Endodermal cell (in vitro differentiated cells): ENCODE data around the gene BBX. TPM values are rescaled to one million over a fixed set of nuclear protein-coding genes. Genes with fewer than 3 reads are reported as not detected.
"Not testable (repeated sequence)": the region's sequence is repeated elsewhere in the genome, so short reads cannot be mapped to it uniquely, and the experiment has no call there.

Source experiments
- DNase-seq: peaks from one replicate; pipeline ENCODE4 v3.0.0-alpha.2; 2017
- H3K27ac ChIP-seq: 2 replicates; pipeline ENCODE4 v1.5.1; 2013; ENCODE audit warnings: mild to moderate bottlenecking, low read depth, low read length, moderate library complexity
- H3K27me3 ChIP-seq: 2 replicates; pipeline ENCODE4 v1.6.1; 2013; ENCODE audit warnings: mild to moderate bottlenecking, low read length, moderate library complexity; ENCODE audit not compliant: insufficient read depth, control insufficient read depth, poor library complexity, severe bottlenecking
- H3K36me3 ChIP-seq: 2 replicates; pipeline ENCODE4 v1.7.0; 2013; ENCODE audit warnings: mild to moderate bottlenecking, low read length, moderate library complexity; ENCODE audit not compliant: control insufficient read depth, insufficient read depth
- H3K4me1 ChIP-seq: one replicate; pipeline ENCODE4 v1.7.0; 2013; ENCODE audit warnings: low read length; ENCODE audit not compliant: control insufficient read depth, insufficient read depth
- H3K4me3 ChIP-seq: 2 replicates; pipeline ENCODE4 v1.5.1; 2013; ENCODE audit warnings: mild to moderate bottlenecking, low read length, moderate library complexity
- H3K9ac ChIP-seq: 2 replicates; pipeline ENCODE4 v1.6.1; 2013; ENCODE audit warnings: mild to moderate bottlenecking, low read length, moderate library complexity; ENCODE audit not compliant: poor library complexity, severe bottlenecking; ENCODE audit errors: extremely low read depth
- H3K9me3 ChIP-seq: 2 replicates; pipeline ENCODE4 v1.6.1; 2013; ENCODE audit warnings: mild to moderate bottlenecking, low read length, moderate library complexity; ENCODE audit not compliant: control insufficient read depth
- H3K27ac Mint-ChIP-seq: 2 replicates; pipeline ENCODE4 v1.8.0; 2020; ENCODE audit warnings: mixed read lengths
- H3K27me3 Mint-ChIP-seq: 2 replicates; pipeline ENCODE4 v1.8.0; 2021; ENCODE audit warnings: mild to moderate bottlenecking, mixed read lengths; ENCODE audit not compliant: insufficient read depth
- H3K36me3 Mint-ChIP-seq: 2 replicates; pipeline ENCODE4 v1.8.0; 2020; ENCODE audit warnings: low read depth, mixed read lengths
- H3K4me1 Mint-ChIP-seq: 2 replicates; pipeline ENCODE4 v1.8.0; 2020; ENCODE audit warnings: mixed read lengths
- H3K4me3 Mint-ChIP-seq: 2 replicates; pipeline ENCODE4 v1.8.0; 2020; ENCODE audit warnings: mild to moderate bottlenecking, moderate library complexity, mixed read lengths
- H3K9me3 Mint-ChIP-seq: 2 replicates; pipeline ENCODE4 v1.8.0; 2020; ENCODE audit warnings: mild to moderate bottlenecking, mixed read lengths
- WGBS, 2 experiments: methylation state at CpG; one replicate each; pipeline versions ENCODE4 v1.1.5 to v1.1.7; 2013; ENCODE audit warnings: missing lambda C conversion rate in 2 of 2, mixed read lengths in 1 of 2; ENCODE audit not compliant: insufficient coverage in 1 of 2, insufficient read length in 1 of 2; 5-methylcytosine and 5-hydroxymethylcytosine counted together
- total RNA-seq, 2 donors: library from RNA; stranded (reverse); fragmentation: NEBNext Ultra II Directional in 1 of 2; extraction: Animal tissue kit (Norgen Biotek cat#: 25700) in 1 of 2; gene quantifications; 2 replicates in 1 of 2; 3 replicates in 1 of 2; pipeline ENCODE4 v1.2.1, GENCODE V29; 2021
- TF ChIP-seq, protein P1 (sequence below): fragments of 200-600 bp; sonication (generic); conservative IDR thresholded peaks from 2 replicates; pipeline ENCODE4 v1.5.0; 2021; ENCODE audit warnings: antibody characterized with exemption, mild to moderate bottlenecking

BBX gene
- total RNA-seq, 2 donors from 2014 or later = 34.2 to 41.2 TPM

DNA sequence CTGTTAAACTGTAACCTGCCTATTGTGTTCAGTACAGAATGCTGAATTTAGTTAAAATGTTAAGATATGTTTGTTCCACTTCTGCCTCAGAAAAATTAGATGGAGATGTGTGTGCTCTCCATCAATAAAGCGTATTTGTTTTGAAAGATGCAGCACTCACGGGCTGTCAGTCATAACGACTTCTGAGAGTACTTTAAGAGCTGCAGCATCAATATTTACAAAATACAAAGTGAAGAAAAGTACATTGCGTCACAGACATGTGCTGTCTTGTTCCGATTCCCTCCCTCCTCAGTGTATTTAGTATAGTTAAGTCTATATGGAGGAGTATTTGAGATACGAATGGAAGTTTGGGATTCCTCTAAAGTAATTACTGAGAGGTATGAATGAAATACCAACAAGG lies 166.6 kb downstream of the BBX start:
- no peak for DNase-seq
- H3K4me1 Mint-ChIP-seq = peaks cover 15% of the 10 kb centered on the region
- Histone ChIP-seq H3K27me3 (no peaks in the 10 kb centered on the region), H3K27ac (no peak overlapping the region), H3K4me1 (peaks cover 9% of the 10 kb centered on the region), H3K36me3 (no peaks in the 10 kb centered on the region), H3K9ac (no peak overlapping the region), H3K4me3 (no peak overlapping the region), H3K9me3 (no peaks in the 10 kb centered on the region)
- no peak overlapping the region for H3K4me3 Mint-ChIP-seq
- H3K27me3 Mint-ChIP-seq = no peaks in the 10 kb centered on the region
- H3K27ac Mint-ChIP-seq = no peak overlapping the region
- H3K36me3 Mint-ChIP-seq = peaks cover 3% of the 10 kb centered on the region
- TF ChIP-seq, protein P1, sequence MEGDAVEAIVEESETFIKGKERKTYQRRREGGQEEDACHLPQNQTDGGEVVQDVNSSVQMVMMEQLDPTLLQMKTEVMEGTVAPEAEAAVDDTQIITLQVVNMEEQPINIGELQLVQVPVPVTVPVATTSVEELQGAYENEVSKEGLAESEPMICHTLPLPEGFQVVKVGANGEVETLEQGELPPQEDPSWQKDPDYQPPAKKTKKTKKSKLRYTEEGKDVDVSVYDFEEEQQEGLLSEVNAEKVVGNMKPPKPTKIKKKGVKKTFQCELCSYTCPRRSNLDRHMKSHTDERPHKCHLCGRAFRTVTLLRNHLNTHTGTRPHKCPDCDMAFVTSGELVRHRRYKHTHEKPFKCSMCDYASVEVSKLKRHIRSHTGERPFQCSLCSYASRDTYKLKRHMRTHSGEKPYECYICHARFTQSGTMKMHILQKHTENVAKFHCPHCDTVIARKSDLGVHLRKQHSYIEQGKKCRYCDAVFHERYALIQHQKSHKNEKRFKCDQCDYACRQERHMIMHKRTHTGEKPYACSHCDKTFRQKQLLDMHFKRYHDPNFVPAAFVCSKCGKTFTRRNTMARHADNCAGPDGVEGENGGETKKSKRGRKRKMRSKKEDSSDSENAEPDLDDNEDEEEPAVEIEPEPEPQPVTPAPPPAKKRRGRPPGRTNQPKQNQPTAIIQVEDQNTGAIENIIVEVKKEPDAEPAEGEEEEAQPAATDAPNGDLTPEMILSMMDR = no peak
- WGBS, 2 experiments = 89 to 90% methylated on average over 2 to 5 of the region's 6 CpGs
- peaks cover 4% of the 10 kb centered on the region for H3K9me3 Mint-ChIP-seq

DNA sequence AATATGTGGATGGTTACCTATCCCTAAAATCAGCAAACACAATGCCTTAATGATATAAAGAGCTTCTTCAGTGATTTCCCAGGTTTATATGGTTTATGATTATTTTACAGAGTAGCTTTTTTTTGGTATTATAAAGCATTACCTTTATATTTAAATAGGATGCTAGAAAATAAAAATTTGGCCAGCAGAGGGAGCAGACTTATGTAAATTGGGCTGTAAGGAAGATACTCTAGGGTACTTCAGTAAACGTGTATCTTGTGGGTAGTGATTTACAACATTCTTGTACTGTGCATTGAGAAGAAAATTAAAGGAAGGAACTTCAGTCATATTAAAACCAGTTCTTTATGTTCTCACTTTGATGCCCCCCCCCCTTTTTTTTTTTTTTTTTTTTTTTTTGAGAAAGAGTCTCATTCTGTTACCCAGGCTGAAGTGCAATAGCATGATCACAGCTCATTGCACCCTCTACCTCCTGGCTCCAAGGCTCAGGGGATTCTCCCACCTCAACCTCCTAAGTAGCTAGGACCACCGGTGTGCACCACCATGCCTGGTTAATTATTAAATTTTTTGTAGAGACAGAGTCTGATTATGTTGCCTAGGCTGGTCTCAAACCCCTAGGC lies 167.9 kb downstream of the BBX start:
- Mint-ChIP-seq H3K27me3 (no peaks in the 10 kb centered on the region), H3K9me3 (peaks cover 4% of the 10 kb centered on the region), H3K4me3 (no peak overlapping the region), H3K4me1 (peaks cover 2% of the 10 kb centered on the region), H3K27ac (no peak overlapping the region), H3K36me3 (peaks cover 3% of the 10 kb centered on the region)
- H3K27ac ChIP-seq = no peak overlapping the region
- no peak overlapping the region for H3K9ac ChIP-seq
- no peaks in the 10 kb centered on the region for H3K9me3 ChIP-seq
- H3K27me3 ChIP-seq = no peaks in the 10 kb centered on the region
- DNase-seq = no peak
- H3K4me3 ChIP-seq = no peak overlapping the region
- no peaks in the 10 kb centered on the region for H3K36me3 ChIP-seq
- TF ChIP-seq, protein P1 = peak; percentile 80
- WGBS, 2 experiments = 91% methylated on average over 2 of the region's 2 CpGs; no CpG with 5 or more reads in 1 of the 2 experiments
- H3K4me1 ChIP-seq = no peaks in the 10 kb centered on the region

DNA sequence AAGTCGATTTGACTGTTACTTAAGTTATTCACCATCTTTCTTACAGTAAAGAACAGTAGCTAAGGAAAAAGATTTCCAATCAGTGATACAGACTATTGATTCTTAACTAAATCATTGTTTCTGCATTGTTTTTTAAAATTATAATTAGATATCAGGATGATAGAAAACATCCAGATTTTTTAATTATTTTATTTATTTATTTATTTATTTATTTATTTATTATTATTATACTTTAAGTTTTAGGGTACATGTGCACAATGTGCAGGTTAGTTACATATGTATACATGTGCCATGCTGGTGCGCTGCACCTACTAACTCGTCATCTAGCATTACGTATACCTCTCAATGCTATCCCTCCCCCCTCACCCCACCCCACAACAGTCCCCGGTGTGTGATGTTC lies 169.2 kb downstream of the BBX start:
- peaks cover 13% of the 10 kb centered on the region for H3K9me3 Mint-ChIP-seq
- not testable (repeated sequence) for H3K27me3 Mint-ChIP-seq, H3K27ac ChIP-seq, H3K4me1 ChIP-seq, H3K27me3 ChIP-seq, H3K9ac ChIP-seq, H3K4me1 Mint-ChIP-seq, H3K36me3 ChIP-seq, H3K27ac Mint-ChIP-seq, H3K9me3 ChIP-seq, DNase-seq, H3K4me3 ChIP-seq, H3K36me3 Mint-ChIP-seq, H3K4me3 Mint-ChIP-seq
- 96 to 100% methylated on average over 1 to 4 of the region's 5 CpGs for WGBS, 2 experiments

DNA sequence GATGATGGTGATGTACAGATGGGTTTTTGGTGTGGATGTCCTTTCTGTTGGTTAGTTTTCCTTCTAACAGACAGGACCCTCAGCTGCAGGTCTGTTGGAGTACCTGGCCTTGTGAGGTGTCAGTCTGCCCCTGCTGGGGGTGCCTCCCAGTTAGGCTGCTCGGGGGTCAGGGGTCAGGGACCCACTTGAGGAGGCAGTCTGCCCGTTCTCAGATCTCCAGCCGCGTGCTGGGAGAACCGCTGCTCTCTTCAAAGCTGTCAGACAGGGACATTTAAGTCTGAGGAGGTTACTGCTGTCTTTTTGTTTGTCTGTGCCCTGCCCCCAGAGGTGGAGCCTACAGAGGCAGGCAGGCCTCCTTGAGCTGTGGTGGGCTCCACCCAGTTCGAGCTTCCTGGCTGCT lies 174.6 kb downstream of the BBX start:
- Mint-ChIP-seq H3K4me3 (peak overlapping the region; percentile 61), H3K9me3 (peaks cover 16% of the 10 kb centered on the region)
- not testable (repeated sequence) for H3K27ac ChIP-seq, H3K9me3 ChIP-seq, H3K4me1 ChIP-seq, H3K4me1 Mint-ChIP-seq, H3K27me3 Mint-ChIP-seq, H3K27ac Mint-ChIP-seq, H3K9ac ChIP-seq, H3K4me3 ChIP-seq, DNase-seq, H3K27me3 ChIP-seq, H3K36me3 ChIP-seq, H3K36me3 Mint-ChIP-seq
- WGBS, 2 experiments = 33% methylated on average over 1 of the region's 6 CpGs; no CpG with 5 or more reads in 1 of the 2 experiments

DNA sequence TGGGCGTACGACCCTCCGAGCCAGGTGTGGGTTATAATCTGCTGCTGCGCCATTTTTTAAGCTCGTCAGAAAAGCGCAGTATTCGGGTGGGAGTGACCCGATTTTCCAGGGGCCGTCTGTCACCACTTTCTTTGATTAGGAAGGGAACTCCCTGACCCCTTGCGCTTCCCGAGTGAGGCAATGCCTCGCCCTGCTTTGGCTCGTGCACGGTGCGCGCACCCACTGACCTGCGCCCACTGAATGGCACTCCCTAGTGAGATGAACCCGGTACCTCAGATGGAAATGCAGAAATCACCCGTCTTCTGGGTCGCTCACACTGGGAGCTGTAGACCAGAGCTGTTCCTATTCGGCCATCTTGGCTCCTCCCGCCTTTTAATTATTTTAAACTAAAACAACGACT lies 175.1 kb downstream of the BBX start:
- peaks cover 16% of the 10 kb centered on the region for H3K9me3 Mint-ChIP-seq
- H3K4me3 ChIP-seq, H3K36me3 ChIP-seq, H3K27ac ChIP-seq, H3K4me1 Mint-ChIP-seq, H3K9me3 ChIP-seq, H3K27me3 ChIP-seq, H3K9ac ChIP-seq, H3K27me3 Mint-ChIP-seq, H3K4me1 ChIP-seq, H3K36me3 Mint-ChIP-seq: not testable (repeated sequence)
- peak overlapping the region; percentile 94 for H3K27ac Mint-ChIP-seq
- H3K4me3 Mint-ChIP-seq = peak overlapping the region; percentile 61
- DNase-seq = peak; percentile 55
- 73 to 83% methylated on average over 17 to 23 of the region's 23 CpGs for WGBS, 2 experiments
